GM12878 (cell line): ENCODE measurements around the gene PLEKHH2.

Source experiments
- CTCF ChIP-seq, 3 experiments: IDR thresholded peaks in 2 of 3; conservative IDR thresholded peaks in 1 of 3; 2 replicates each; pipeline ENCODE4 v1.5.1; 2011; ENCODE audit warnings: low read depth in 3 of 3, low read length in 3 of 3, mild to moderate bottlenecking in 3 of 3, control low read depth in 2 of 3, moderate library complexity in 2 of 3, inconsistent platforms in 1 of 3, mixed read lengths in 1 of 3; ENCODE audit not compliant: control insufficient read depth in 2 of 3, insufficient read depth in 1 of 3; ENCODE audit errors: extremely low read depth in 1 of 3
- DPF2 ChIP-seq: fragments of 450-650 bp; IDR thresholded peaks from 2 replicates; pipeline ENCODE4 v1.6.1; 2017; ENCODE audit warnings: mild to moderate bottlenecking
- EZH2 ChIP-seq: IDR thresholded peaks from 2 replicates; pipeline ENCODE4 v1.6.1; 2012; ENCODE audit warnings: low read depth, mild to moderate bottlenecking, control low read depth, inconsistent platforms, low read length, borderline replicate concordance; ENCODE audit not compliant: control insufficient read depth
- FOXK2 ChIP-seq: fragments of 450-650 bp; IDR thresholded peaks from 2 replicates; pipeline ENCODE4 v1.6.1; 2017; ENCODE audit warnings: mild to moderate bottlenecking, moderate library complexity
- POLR2AphosphoS5 ChIP-seq: IDR thresholded peaks from 2 replicates; pipeline ENCODE4 v1.6.1; 2011; ENCODE audit warnings: mild to moderate bottlenecking, low read length, inconsistent platforms
- PRDM15 ChIP-seq: fragments of 450-650 bp; formaldehyde crosslinking; IDR thresholded peaks from 2 replicates; pipeline ENCODE4 v1.4.0; 2020; ENCODE audit warnings: mild to moderate bottlenecking, moderate library complexity
- RELA ChIP-seq: fragments of 450-650 bp; IDR thresholded peaks from 2 replicates; pipeline ENCODE4 v1.8.0; 2014; ENCODE audit warnings: borderline replicate concordance; ENCODE audit not compliant: partially characterized antibody
- SREBF1 ChIP-seq: IDR thresholded peaks from 2 replicates; pipeline ENCODE4 v1.6.1; 2012; ENCODE audit warnings: mild to moderate bottlenecking, low read length
- STAT3 ChIP-seq: IDR thresholded peaks from 2 replicates; pipeline ENCODE4 v1.6.1; 2011; ENCODE audit warnings: low read depth, low read length, improper control_type of control experiment
- SUZ12 ChIP-seq: fragments of 200-600 bp; sonication (generic); IDR thresholded peaks from one replicate; pipeline ENCODE4 v1.6.1; 2018; ENCODE audit warnings: antibody characterized with exemption, mild to moderate bottlenecking; ENCODE audit not compliant: unreplicated experiment
- WRNIP1 ChIP-seq: IDR thresholded peaks from 2 replicates; pipeline ENCODE4 v1.6.1; 2011; ENCODE audit warnings: low read depth, low read length, improper control_type of control experiment, borderline replicate concordance
- TF ChIP-seq, protein P1 (sequence below): fragments of 450-650 bp; IDR thresholded peaks from 2 replicates; pipeline ENCODE4 v1.6.1; 2016; ENCODE audit warnings: mild to moderate bottlenecking
- TF ChIP-seq, protein P2 (sequence below): IDR thresholded peaks from 2 replicates; pipeline ENCODE4 v1.6.1; 2012; ENCODE audit warnings: mild to moderate bottlenecking, low read depth, low read length

- TF ChIP-seq CTCF (IDR thresholded peaks at IDR 0.05 in 2 of 3, conservative IDR thresholded peaks at IDR 0.05 in 1 of 3; ENCODE audit: control insufficient read depth in 2 of 3, extremely low read depth in 1 of 3, insufficient read depth in 1 of 3, low read depth in 3 of 3, low read length in 3 of 3) (no peak), SREBF1 (no peak), RELA (no peak), FOXK2 (no peak), EZH2 (no peak), PRDM15 (CRISPR knock-in tag) (no peak), WRNIP1 (no peak), POLR2AphosphoS5 (no peak), SUZ12 (no peak), STAT3 (no peak), DPF2 (no peak)
- TF ChIP-seq, protein P1, sequence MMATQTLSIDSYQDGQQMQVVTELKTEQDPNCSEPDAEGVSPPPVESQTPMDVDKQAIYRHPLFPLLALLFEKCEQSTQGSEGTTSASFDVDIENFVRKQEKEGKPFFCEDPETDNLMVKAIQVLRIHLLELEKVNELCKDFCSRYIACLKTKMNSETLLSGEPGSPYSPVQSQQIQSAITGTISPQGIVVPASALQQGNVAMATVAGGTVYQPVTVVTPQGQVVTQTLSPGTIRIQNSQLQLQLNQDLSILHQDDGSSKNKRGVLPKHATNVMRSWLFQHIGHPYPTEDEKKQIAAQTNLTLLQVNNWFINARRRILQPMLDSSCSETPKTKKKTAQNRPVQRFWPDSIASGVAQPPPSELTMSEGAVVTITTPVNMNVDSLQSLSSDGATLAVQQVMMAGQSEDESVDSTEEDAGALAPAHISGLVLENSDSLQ = no peak
- TF ChIP-seq, protein P2, sequence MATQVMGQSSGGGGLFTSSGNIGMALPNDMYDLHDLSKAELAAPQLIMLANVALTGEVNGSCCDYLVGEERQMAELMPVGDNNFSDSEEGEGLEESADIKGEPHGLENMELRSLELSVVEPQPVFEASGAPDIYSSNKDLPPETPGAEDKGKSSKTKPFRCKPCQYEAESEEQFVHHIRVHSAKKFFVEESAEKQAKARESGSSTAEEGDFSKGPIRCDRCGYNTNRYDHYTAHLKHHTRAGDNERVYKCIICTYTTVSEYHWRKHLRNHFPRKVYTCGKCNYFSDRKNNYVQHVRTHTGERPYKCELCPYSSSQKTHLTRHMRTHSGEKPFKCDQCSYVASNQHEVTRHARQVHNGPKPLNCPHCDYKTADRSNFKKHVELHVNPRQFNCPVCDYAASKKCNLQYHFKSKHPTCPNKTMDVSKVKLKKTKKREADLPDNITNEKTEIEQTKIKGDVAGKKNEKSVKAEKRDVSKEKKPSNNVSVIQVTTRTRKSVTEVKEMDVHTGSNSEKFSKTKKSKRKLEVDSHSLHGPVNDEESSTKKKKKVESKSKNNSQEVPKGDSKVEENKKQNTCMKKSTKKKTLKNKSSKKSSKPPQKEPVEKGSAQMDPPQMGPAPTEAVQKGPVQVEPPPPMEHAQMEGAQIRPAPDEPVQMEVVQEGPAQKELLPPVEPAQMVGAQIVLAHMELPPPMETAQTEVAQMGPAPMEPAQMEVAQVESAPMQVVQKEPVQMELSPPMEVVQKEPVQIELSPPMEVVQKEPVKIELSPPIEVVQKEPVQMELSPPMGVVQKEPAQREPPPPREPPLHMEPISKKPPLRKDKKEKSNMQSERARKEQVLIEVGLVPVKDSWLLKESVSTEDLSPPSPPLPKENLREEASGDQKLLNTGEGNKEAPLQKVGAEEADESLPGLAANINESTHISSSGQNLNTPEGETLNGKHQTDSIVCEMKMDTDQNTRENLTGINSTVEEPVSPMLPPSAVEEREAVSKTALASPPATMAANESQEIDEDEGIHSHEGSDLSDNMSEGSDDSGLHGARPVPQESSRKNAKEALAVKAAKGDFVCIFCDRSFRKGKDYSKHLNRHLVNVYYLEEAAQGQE = no peak
Observed at GRCh38 chr2:43610361-43610760, 26.7 kb upstream of the PLEKHH2 start.
